Measurements from ENCODE around the gene NGB. TPM values are rescaled to one million over a fixed set of nuclear protein-coding genes. Genes with fewer than 3 reads are reported as not detected.

The NGB gene
- total RNA-seq, 1 experiment from 2014 or later, result not detected

GRCh38 chr14:77225892-77226557 is 45.0 kb downstream of the NGB start:
- intact Hi-C loops (cut with micrococcal nuclease), result no loop called here
- Histone ChIP-seq H3K9me2 (ENCODE audit: insufficient read depth) (no peaks in the 10 kb centered on the region), H3K4me2 (ENCODE audit: low read length) (no peak overlapping the region), H3K27me3 (ENCODE audit: insufficient read depth, low read length) (no peaks in the 10 kb centered on the region), H3K27ac (ENCODE audit: low read depth, low read length) (no peak overlapping the region), H4K20me1 (ENCODE audit: insufficient read depth) (no peaks in the 10 kb centered on the region), H3K9me3 (ENCODE audit: control insufficient read depth in 1 of 2, insufficient read depth in 1 of 2, low read depth in 1 of 2, low read length in 2 of 2) (no peaks in the 10 kb centered on the region), H3K9ac (ENCODE audit: low read length) (no peak overlapping the region), H2AFZ (ENCODE audit: low read depth, low read length, poor library complexity, severe bottlenecking) (no peak overlapping the region), H3K79me2 (ENCODE audit: insufficient read depth, low read length) (no peaks in the 10 kb centered on the region), H3K36me3 (ENCODE audit: control insufficient read depth in 1 of 2, insufficient read depth in 2 of 2, low read length in 2 of 2) (no peaks in the 10 kb centered on the region), H3K4me1 (ENCODE audit: control insufficient read depth in 1 of 2, insufficient read depth in 2 of 2, low read length in 2 of 2) (0 out of 4 replicates have a peak, but pooled peaks cover 0 to 3% of the 10 kb centered on the region in 2 experiments), H3K4me3 (replicated peaks in 1 of 2; ENCODE audit: low read depth in 1 of 2, low read length in 2 of 2) (no peak overlapping the region)
- TF ChIP-seq POLR2AphosphoS5 (IDR thresholded peaks at IDR 0.05; ENCODE audit: low read depth, low read length) (no peak), FOSL1 (IDR thresholded peaks at IDR 0.05; ENCODE audit: low read depth) (no peak), CEBPB (IDR thresholded peaks at IDR 0.05; ENCODE audit: low read depth) (no peak), CTCF (IDR thresholded peaks at IDR 0.05 in 2 of 3, conservative IDR thresholded peaks at IDR 0.05 in 1 of 3; ENCODE audit: borderline replicate concordance in 1 of 3, insufficient read depth in 1 of 3, low read depth in 2 of 3, low read length in 2 of 3) (no peak), EZH2phosphoT487 (IDR thresholded peaks at IDR 0.05; ENCODE audit: borderline replicate concordance) (no peak), ELF1 (IDR thresholded peaks at IDR 0.05; ENCODE audit: borderline replicate concordance, low read depth) (no peak), POLR2A (IDR thresholded peaks at IDR 0.05; ENCODE audit: borderline replicate concordance, extremely low read depth, insufficient read depth, insufficient read length) (no peak), SRF (IDR thresholded peaks at IDR 0.05; ENCODE audit: low read depth) (no peak), RAD21 (IDR thresholded peaks at IDR 0.05; ENCODE audit: low read depth) (no peak), ZNF274 (IDR thresholded peaks at IDR 0.05; ENCODE audit: low read depth, low read length) (no peak), MAX (IDR thresholded peaks at IDR 0.05) (no peak)
- TF ChIP-seq, protein P1, sequence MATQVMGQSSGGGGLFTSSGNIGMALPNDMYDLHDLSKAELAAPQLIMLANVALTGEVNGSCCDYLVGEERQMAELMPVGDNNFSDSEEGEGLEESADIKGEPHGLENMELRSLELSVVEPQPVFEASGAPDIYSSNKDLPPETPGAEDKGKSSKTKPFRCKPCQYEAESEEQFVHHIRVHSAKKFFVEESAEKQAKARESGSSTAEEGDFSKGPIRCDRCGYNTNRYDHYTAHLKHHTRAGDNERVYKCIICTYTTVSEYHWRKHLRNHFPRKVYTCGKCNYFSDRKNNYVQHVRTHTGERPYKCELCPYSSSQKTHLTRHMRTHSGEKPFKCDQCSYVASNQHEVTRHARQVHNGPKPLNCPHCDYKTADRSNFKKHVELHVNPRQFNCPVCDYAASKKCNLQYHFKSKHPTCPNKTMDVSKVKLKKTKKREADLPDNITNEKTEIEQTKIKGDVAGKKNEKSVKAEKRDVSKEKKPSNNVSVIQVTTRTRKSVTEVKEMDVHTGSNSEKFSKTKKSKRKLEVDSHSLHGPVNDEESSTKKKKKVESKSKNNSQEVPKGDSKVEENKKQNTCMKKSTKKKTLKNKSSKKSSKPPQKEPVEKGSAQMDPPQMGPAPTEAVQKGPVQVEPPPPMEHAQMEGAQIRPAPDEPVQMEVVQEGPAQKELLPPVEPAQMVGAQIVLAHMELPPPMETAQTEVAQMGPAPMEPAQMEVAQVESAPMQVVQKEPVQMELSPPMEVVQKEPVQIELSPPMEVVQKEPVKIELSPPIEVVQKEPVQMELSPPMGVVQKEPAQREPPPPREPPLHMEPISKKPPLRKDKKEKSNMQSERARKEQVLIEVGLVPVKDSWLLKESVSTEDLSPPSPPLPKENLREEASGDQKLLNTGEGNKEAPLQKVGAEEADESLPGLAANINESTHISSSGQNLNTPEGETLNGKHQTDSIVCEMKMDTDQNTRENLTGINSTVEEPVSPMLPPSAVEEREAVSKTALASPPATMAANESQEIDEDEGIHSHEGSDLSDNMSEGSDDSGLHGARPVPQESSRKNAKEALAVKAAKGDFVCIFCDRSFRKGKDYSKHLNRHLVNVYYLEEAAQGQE (IDR thresholded peaks at IDR 0.05; ENCODE audit: low read depth), result no peak
- ChIA-PET RAD21 (ENCODE audit: low non-redundant PET in 1 of 2, low total read pairs in 2 of 2, uncharacterized antibody in 2 of 2, unreplicated experiment in 2 of 2) (no interaction called here), CTCF (no interaction called here), POLR2A (no interaction called here)
- no TSS peak for BruUV-seq (replicated peaks)
- no peak for DNase-seq (ENCODE audit: low read depth, low spot score)
- no peak for ATAC-seq

All from HCT116 (cell line).